CD8-positive, alpha-beta memory T cell (primary cell): Measurements from ENCODE around the gene PRKAG1. TPM values are rescaled to one million over a fixed set of nuclear protein-coding genes. Genes with fewer than 3 reads are reported as not detected.

Source experiments
- CTCF ChIA-PET: fragments of 350-600 bp; sonication (Branson Sonifier 250); formaldehyde crosslinking; loops from one replicate; lab custom pipeline; 2021; ENCODE audit warnings: antibody characterized with exemption; lab: Charles Lee
- POLR2A ChIA-PET: fragments of 350-600 bp; sonication (Branson Sonifier 250); formaldehyde crosslinking; loops from one replicate; lab custom pipeline; 2021; ENCODE audit warnings: antibody characterized with exemption; lab: Charles Lee
- DNase-seq, 5 donors: peaks; one replicate each; pipeline versions ENCODE4 v3.0.0 to v3.0.0-alpha.2; 2020 to 2022; ENCODE audit warnings: mixed read lengths in 1 of 5
- H3K27ac ChIP-seq: one replicate; pipeline ENCODE4 v1.7.0; 2013; ENCODE audit warnings: low read depth, mild to moderate bottlenecking, low read length, moderate library complexity
- H3K27me3 ChIP-seq: 2 replicates; pipeline ENCODE4 v1.7.0; 2013; ENCODE audit warnings: low read length, mild to moderate bottlenecking; ENCODE audit not compliant: insufficient read depth, poor library complexity, severe bottlenecking
- H3K36me3 ChIP-seq: 2 replicates; pipeline ENCODE4 v1.7.0; 2013; ENCODE audit warnings: mild to moderate bottlenecking, low read length, moderate library complexity; ENCODE audit not compliant: insufficient read depth
- H3K4me1 ChIP-seq: 2 replicates; pipeline ENCODE4 v1.7.0; 2013; ENCODE audit warnings: mild to moderate bottlenecking, low read length, moderate library complexity; ENCODE audit not compliant: insufficient read depth
- H3K4me3 ChIP-seq: 2 replicates; pipeline ENCODE4 v1.7.0; 2013; ENCODE audit warnings: mild to moderate bottlenecking, low read length
- H3K9me3 ChIP-seq: 2 replicates; pipeline ENCODE4 v1.7.0; 2013; ENCODE audit warnings: mild to moderate bottlenecking, low read length
- H3K27ac Mint-ChIP-seq, 8 donors: one replicate each; pipeline ENCODE4 v1.8.0; 2020 to 2021; ENCODE audit warnings: mixed read lengths in 8 of 8, mild to moderate bottlenecking in 6 of 8, inconsistent platforms in 3 of 8, moderate library complexity in 3 of 8
- H3K27me3 Mint-ChIP-seq, 2 donors: one replicate each; pipeline ENCODE4 v1.8.0; 2020 to 2021; ENCODE audit warnings: mixed read lengths in 2 of 2, mild to moderate bottlenecking in 1 of 2, moderate library complexity in 1 of 2
- H3K36me3 Mint-ChIP-seq, 3 donors: one replicate each; pipeline ENCODE4 v1.8.0; 2020 to 2021; ENCODE audit warnings: mixed read lengths in 3 of 3, inconsistent platforms in 1 of 3, mild to moderate bottlenecking in 1 of 3
- H3K4me1 Mint-ChIP-seq, 3 donors: one replicate each; pipeline ENCODE4 v1.8.0; 2020 to 2021; ENCODE audit warnings: mixed read lengths in 3 of 3, inconsistent platforms in 1 of 3, mild to moderate bottlenecking in 1 of 3
- H3K4me3 Mint-ChIP-seq, 7 donors: one replicate each; pipeline ENCODE4 v1.8.0; 2020 to 2021; ENCODE audit warnings: mixed read lengths in 7 of 7, mild to moderate bottlenecking in 6 of 7, moderate library complexity in 4 of 7, inconsistent platforms in 2 of 7
- H3K9me3 Mint-ChIP-seq, 5 donors: one replicate each; pipeline ENCODE4 v1.8.0; 2020 to 2022; ENCODE audit warnings: mixed read lengths in 5 of 5, mild to moderate bottlenecking in 3 of 5, moderate library complexity in 2 of 5, inconsistent platforms in 1 of 5
- polyA plus RNA-seq: library from polyadenylated mRNA; unstranded; fragments of 300-500 nt; fragmentation: Illumina TruSeq; gene quantifications from one replicate; pipeline ENCODE4 v1.2.3, GENCODE V29; 2021
- total RNA-seq, 2 experiments: library from RNA; stranded (reverse); gene quantifications; one replicate each; pipeline ENCODE4 v1.2.3, GENCODE V29; 2021

PRKAG1 gene
- total and polyA plus RNA-seq, 3 experiments from 2014 or later, result 45.9 to 78.3 (median 73.3) TPM

DNA sequence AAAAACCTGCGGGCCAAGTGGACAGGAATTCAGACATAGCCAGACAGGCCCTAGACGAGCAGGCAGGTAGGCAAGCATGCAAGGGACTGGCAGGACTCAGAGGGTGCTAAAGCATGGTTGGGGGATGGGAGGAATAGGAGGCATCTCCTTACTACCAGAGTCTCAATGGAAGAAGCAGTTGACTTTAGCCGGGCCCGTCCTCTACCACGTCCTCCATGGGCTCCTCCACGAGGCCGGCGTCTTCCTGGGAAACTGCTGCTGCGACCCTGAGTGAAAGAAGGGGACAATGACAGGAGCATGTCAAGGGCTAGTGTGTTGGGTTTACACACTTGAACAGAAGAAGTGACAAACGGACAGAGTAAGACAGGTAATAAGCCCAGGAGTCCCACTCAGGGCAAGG is 30.4 kb upstream of the PRKAG1 start:
- POLR2A ChIA-PET, result no interaction called here
- Mint-ChIP-seq H3K9me3 (no peaks in the 10 kb centered on the region), H3K4me3 (no peak overlapping the region), H3K27me3 (no peaks in the 10 kb centered on the region), H3K36me3 (peaks cover 11 to 97% (median 33%) of the 10 kb centered on the region in 3 donors), H3K4me1 (peaks cover 8 to 29% (median 14%) of the 10 kb centered on the region in 3 donors), H3K27ac (peak overlapping the region in 2 of 8 donors; percentile 48 to 79)
- Histone ChIP-seq H3K4me1 (no peaks in the 10 kb centered on the region), H3K4me3 (no peak overlapping the region), H3K9me3 (no peaks in the 10 kb centered on the region), H3K27me3 (no peaks in the 10 kb centered on the region), H3K27ac (no peak overlapping the region), H3K36me3 (peaks cover 89% of the 10 kb centered on the region)
- DNase-seq, result no peak
- CTCF ChIA-PET, result interaction anchor here (1.0 to 2.5 kb wide), 2 partner anchors 11 to 15 kb away, joined by 4 to 9 read pairs; no protein-coding TSS in a partner anchor

DNA sequence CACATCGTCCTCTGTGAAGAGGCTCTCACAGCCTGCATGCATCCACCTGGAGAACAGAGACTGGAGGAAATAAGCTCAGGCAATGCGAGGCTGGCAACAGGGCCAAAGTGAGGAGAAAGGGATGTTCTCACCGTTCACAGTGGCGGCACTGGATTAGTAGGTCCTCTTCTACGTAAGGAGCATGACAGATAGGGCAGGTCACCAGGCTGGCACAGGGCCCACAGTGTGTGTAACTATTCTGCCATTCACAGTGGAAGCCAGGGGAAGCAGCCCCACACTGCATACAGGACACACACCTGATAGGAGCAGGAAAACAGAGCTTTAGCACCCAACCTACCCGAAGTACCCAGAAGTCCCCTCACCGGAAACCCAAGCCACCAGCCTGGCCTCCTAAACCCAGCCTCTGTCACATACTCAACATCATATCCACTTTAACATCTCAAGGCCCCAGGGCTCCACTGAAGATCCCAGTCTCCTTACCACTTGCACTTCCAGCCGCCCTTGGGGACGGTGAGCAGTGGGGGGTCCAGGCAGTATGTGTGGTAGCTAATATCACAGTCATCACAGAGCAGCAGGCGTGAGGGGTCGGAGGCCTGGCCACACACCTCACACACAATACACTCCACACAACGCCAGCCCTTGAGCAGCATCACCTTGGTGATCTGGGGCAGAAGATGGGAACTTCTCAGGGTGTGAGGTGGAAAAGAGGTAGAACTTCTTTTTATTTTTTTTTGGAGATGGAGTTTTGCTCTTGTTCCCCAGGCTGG is 27.7 kb upstream of the PRKAG1 start:
- no peaks in the 10 kb centered on the region for H3K9me3 ChIP-seq
- Mint-ChIP-seq H3K4me3 (no peak overlapping the region), H3K27me3 (no peaks in the 10 kb centered on the region), H3K36me3 (peaks cover 15 to 97% (median 25%) of the 10 kb centered on the region in 3 donors), H3K27ac (peak overlapping the region in 5 of 8 donors; percentile 3 to 90 (median 40)), H3K4me1 (peaks cover 8 to 16% (median 12%) of the 10 kb centered on the region in 3 donors), H3K9me3 (no peaks in the 10 kb centered on the region)
- H3K36me3 ChIP-seq, result peaks cover 90% of the 10 kb centered on the region
- no peaks in the 10 kb centered on the region for H3K27me3 ChIP-seq
- no peak for DNase-seq
- H3K4me3 ChIP-seq, result no peak overlapping the region
- no peak overlapping the region for H3K27ac ChIP-seq
- POLR2A ChIA-PET, result no interaction called here
- no peaks in the 10 kb centered on the region for H3K4me1 ChIP-seq
- CTCF ChIA-PET, result interaction anchor here (1.1 kb wide), 1 partner anchor 58 kb away, joined by 4 read pairs; no protein-coding TSS in a partner anchor

GRCh38 chr12:49044660-49045059 is 26.1 kb upstream of the PRKAG1 start:
- peak overlapping the region; percentile 32 for H3K27ac ChIP-seq
- Mint-ChIP-seq H3K27me3 (no peaks in the 10 kb centered on the region), H3K27ac (peak overlapping the region; percentile 82 to 97 (median 88)), H3K9me3 (no peaks in the 10 kb centered on the region), H3K36me3 (peaks cover 15 to 96% (median 23%) of the 10 kb centered on the region in 3 donors), H3K4me1 (peaks cover 8 to 16% (median 12%) of the 10 kb centered on the region in 3 donors), H3K4me3 (peak overlapping the region in 1 of 7 donors; percentile 27)
- H3K36me3 ChIP-seq, result peaks cover 76% of the 10 kb centered on the region
- no peaks in the 10 kb centered on the region for H3K27me3 ChIP-seq
- ChIA-PET POLR2A (no interaction called here), CTCF (interaction anchor here (0.7 to 3.0 kb wide), 11 partner anchors 12 to 119 kb away, joined by 3 to 18 read pairs (median 3); partner anchors contain the start of genes ARF3, DDN and FKBP11)
- H3K4me1 ChIP-seq, result no peaks in the 10 kb centered on the region
- H3K4me3 ChIP-seq, result no peak overlapping the region
- H3K9me3 ChIP-seq, result no peaks in the 10 kb centered on the region
- DNase-seq, result no peak

DNA sequence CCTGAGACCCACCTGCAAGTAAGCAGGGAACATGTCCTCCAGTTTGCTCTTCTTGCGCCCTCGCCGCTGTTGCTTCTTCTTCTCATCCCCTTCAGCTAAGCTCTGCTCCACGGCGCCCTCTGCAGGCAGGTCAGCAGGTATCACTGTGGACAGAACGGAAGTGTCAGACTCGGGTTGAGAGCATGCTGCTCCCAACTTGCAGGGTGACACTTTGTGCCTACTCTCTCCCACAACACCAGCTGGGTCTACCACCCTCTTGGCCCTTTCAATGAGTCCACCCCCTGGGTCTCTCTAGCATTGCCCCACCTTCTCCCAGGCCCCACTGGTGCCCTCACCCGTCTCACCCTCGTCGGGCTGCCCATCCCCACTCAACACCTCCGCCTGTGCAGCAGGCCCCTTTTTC is 25.3 kb upstream of the PRKAG1 start:
- H3K4me1 ChIP-seq, result no peaks in the 10 kb centered on the region
- Mint-ChIP-seq H3K9me3 (no peaks in the 10 kb centered on the region), H3K27ac (peak overlapping the region; percentile 62 to 97 (median 94)), H3K27me3 (no peaks in the 10 kb centered on the region), H3K4me1 (peaks cover 8 to 16% (median 12%) of the 10 kb centered on the region in 3 donors), H3K4me3 (peak overlapping the region in 2 of 7 donors; percentile 18 to 57), H3K36me3 (peaks cover 15 to 96% (median 21%) of the 10 kb centered on the region in 3 donors)
- H3K27me3 ChIP-seq, result no peaks in the 10 kb centered on the region
- CTCF ChIA-PET, result interaction anchor here (0.7 to 3.0 kb wide), 22 partner anchors 11 to 191 kb away, joined by 3 to 18 read pairs (median 3); partner anchors contain the start of genes ARF3, DDN, FKBP11 and RHEBL1
- no peaks in the 10 kb centered on the region for H3K9me3 ChIP-seq
- no peak overlapping the region for H3K4me3 ChIP-seq
- H3K36me3 ChIP-seq, result peaks cover 76% of the 10 kb centered on the region
- peak; percentile 73 to 91 (median 78) for DNase-seq
- POLR2A ChIA-PET, result no interaction called here
- peak overlapping the region; percentile 18 for H3K27ac ChIP-seq

DNA sequence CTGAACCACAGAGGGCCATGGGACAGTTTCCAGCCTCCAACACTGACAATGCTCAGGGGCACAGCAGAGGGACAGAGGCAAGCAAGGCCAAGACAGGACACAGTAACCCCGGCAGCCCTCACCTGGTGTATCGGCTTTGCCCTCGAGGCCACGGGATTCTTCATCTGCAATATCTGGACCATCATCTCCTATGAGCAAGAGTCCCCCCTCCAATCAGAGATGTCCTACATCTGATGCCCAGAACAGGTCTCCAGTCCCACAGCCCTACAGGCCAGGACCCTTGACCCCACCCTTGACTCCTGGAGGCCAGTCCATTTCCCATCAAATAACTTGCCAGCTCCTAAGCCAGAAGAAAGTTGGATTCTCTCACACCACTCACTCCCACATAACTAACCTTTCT is 24.7 kb upstream of the PRKAG1 start:
- H3K27ac Mint-ChIP-seq, result peak overlapping the region in 7 of 8 donors; percentile 62 to 97 (median 94)
- POLR2A ChIA-PET, result no interaction called here
- no peak overlapping the region for H3K4me3 Mint-ChIP-seq

DNA sequence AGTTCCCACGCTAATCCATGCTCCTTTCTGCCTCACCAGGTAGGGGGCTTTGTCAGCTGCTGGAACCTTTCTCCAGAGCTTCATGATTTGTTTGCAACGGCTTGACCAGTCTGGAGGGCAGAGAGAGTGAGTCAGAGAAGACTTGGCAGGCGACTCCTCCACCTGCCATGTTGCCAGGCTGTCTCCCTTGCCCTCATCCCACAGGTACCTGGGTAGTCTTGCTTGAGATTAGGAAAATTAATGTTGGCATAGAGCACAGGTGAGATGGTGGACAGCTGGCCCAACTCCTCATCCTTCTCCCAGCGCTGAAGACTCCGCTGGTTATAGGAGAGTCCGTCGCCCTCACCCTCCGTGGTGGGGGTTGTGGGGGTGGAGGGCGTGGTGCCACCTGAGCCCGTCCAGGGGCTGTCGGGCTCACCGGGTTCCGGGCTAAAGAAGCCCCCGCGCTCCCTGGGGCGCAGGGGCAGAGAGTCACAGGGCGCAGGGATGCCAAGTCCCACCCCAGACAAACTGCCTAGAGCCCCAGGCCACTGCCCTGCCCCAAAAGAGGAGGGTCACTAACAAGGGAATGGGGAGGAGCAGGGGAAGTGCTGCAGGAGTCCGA is 23.4 kb upstream of the PRKAG1 start:
- POLR2A ChIA-PET, result no interaction called here
- H3K9me3 Mint-ChIP-seq, result no peaks in the 10 kb centered on the region
- no peaks in the 10 kb centered on the region for H3K27me3 Mint-ChIP-seq
- H3K4me3 ChIP-seq, result no peak overlapping the region
- peaks cover 10 to 98% (median 14%) of the 10 kb centered on the region in 3 donors for H3K36me3 Mint-ChIP-seq
- H3K4me1 Mint-ChIP-seq, result peaks cover 8 to 16% (median 12%) of the 10 kb centered on the region in 3 donors
- H3K27ac Mint-ChIP-seq, result peak overlapping the region in 7 of 8 donors; percentile 3 to 79 (median 54)
- H3K36me3 ChIP-seq, result peaks cover 72% of the 10 kb centered on the region
- no peaks in the 10 kb centered on the region for H3K27me3 ChIP-seq
- no peaks in the 10 kb centered on the region for H3K9me3 ChIP-seq
- H3K4me3 Mint-ChIP-seq, result no peak overlapping the region
- CTCF ChIA-PET, result interaction anchor here (0.8 to 2.4 kb wide), 2 partner anchors 27 to 46 kb away, joined by 3 to 13 read pairs; partner anchors contain the start of gene RHEBL1
- H3K27ac ChIP-seq, result no peak overlapping the region
- no peaks in the 10 kb centered on the region for H3K4me1 ChIP-seq
- no peak for DNase-seq

More for the DNA sequence above, 24.7 kb upstream of the PRKAG1 start:
- CTCF ChIA-PET, result interaction anchor here (0.7 to 3.0 kb wide), 20 partner anchors 10 to 190 kb away, joined by 3 to 18 read pairs (median 3); partner anchors contain the start of genes ARF3, DDN, FKBP11 and RHEBL1
- Mint-ChIP-seq H3K36me3 (peaks cover 13 to 96% (median 20%) of the 10 kb centered on the region in 3 donors), H3K27me3 (no peaks in the 10 kb centered on the region), H3K4me1 (peaks cover 8 to 16% (median 12%) of the 10 kb centered on the region in 3 donors), H3K9me3 (no peaks in the 10 kb centered on the region)
- no peak overlapping the region for H3K27ac ChIP-seq
- no peak overlapping the region for H3K4me3 ChIP-seq
- H3K27me3 ChIP-seq, result no peaks in the 10 kb centered on the region
- H3K4me1 ChIP-seq, result no peaks in the 10 kb centered on the region
- DNase-seq, result no peak
- H3K9me3 ChIP-seq, result no peaks in the 10 kb centered on the region
- peaks cover 76% of the 10 kb centered on the region for H3K36me3 ChIP-seq

GRCh38 chr12:49041036-49041880 is 22.7 kb upstream of the PRKAG1 start:
- H3K4me3 Mint-ChIP-seq, result no peak overlapping the region
- Histone ChIP-seq H3K4me1 (no peaks in the 10 kb centered on the region), H3K9me3 (no peaks in the 10 kb centered on the region), H3K27me3 (no peaks in the 10 kb centered on the region), H3K27ac (no peak overlapping the region), H3K36me3 (peaks cover 74% of the 10 kb centered on the region), H3K4me3 (no peak overlapping the region)
- ChIA-PET CTCF (interaction anchor here (0.8 to 2.6 kb wide), 2 partner anchors 28 to 44 kb away, joined by 3 to 8 read pairs; partner anchors contain the start of gene RHEBL1), POLR2A (no interaction called here)
- H3K9me3 Mint-ChIP-seq, result no peaks in the 10 kb centered on the region
- no peak for DNase-seq
- peak overlapping the region in 3 of 8 donors; percentile 9 to 74 (median 17) for H3K27ac Mint-ChIP-seq
- no peaks in the 10 kb centered on the region for H3K27me3 Mint-ChIP-seq
- H3K4me1 Mint-ChIP-seq, result peaks cover 10 to 16% (median 12%) of the 10 kb centered on the region in 3 donors
- peaks cover 10 to 95% (median 17%) of the 10 kb centered on the region in 3 donors for H3K36me3 Mint-ChIP-seq
